GM12878 (cell line): Measurements from ENCODE around the gene NDST3. TPM values are rescaled to one million over a fixed set of nuclear protein-coding genes. Genes with fewer than 3 reads are reported as not detected.

Experiments used
- ATAC-seq: fragments of 200-7000 bp; cut with Tn5 transposase; 3 replicates; pipeline ENCODE4 v1.9.1; 2020; ENCODE audit warnings: mild to moderate bottlenecking, moderate library complexity
- BruUV-seq: library from RNA; stranded (reverse); fragments of 400-500 nt; replicated peaks from 2 replicates; lab custom pipeline; 2021; lab: Mats Ljungman, UMichigan
- CTCF ChIA-PET: fragments of 300-600 bp; sonication (Branson Sonifier 250); formaldehyde crosslinking; extraction: SDS; loops from one replicate; lab custom pipeline; 2021; ENCODE audit warnings: inconsistent platforms; lab: Yijun Ruan, JAX
- POLR2A ChIA-PET: fragments of 350-600 bp; formaldehyde crosslinking; extraction: SDS; loops from one replicate; lab custom pipeline; 2021; ENCODE audit warnings: inconsistent platforms; lab: Charles Lee
- RAD21 ChIA-PET: fragments of 300-600 bp; sonication (Branson Sonifier 250); formaldehyde crosslinking; loops from one replicate; lab custom pipeline; 2023; ENCODE audit warnings: antibody characterized with exemption; ENCODE audit not compliant: unreplicated experiment; lab: Charles Lee
- SMC1A ChIA-PET: fragments of 300-600 bp; sonication (Branson Sonifier 250); formaldehyde crosslinking; loops from one replicate; lab custom pipeline; 2023; ENCODE audit not compliant: unreplicated experiment, uncharacterized antibody; lab: Charles Lee
- DNase-seq: peaks from one replicate; pipeline ENCODE4 v3.0.0-alpha.2; 2011; ENCODE audit warnings: low read depth, low spot score
- FAIRE-seq: peaks from 3 replicates; lab custom pipeline; 2011; peaks lifted over from hg19 to GRCh38; lab: Jason Lieb, UNC
- H2AFZ ChIP-seq: 2 replicates; pipeline ENCODE4 v1.6.0; 2011; ENCODE audit warnings: low read depth, low read length, control low read depth; ENCODE audit not compliant: control insufficient read depth
- H3K27ac ChIP-seq: 2 replicates; pipeline ENCODE4 v1.5.1; 2011; ENCODE audit warnings: control low read depth; ENCODE audit not compliant: control insufficient read depth, insufficient read depth
- H3K27me3 ChIP-seq, 2 experiments: replicated peaks in 1 of 2; 2 replicates each; pipeline versions ENCODE4 v1.6.0 to v1.6.1; 2011; ENCODE audit warnings: low read length in 1 of 2; ENCODE audit not compliant: control insufficient read depth in 2 of 2, insufficient read depth in 2 of 2
- H3K36me3 ChIP-seq, 2 experiments: 2 replicates each; pipeline ENCODE4 v1.5.1; 2011; ENCODE audit warnings: low read length in 1 of 2; ENCODE audit not compliant: control insufficient read depth in 2 of 2, insufficient read depth in 2 of 2
- H3K4me1 ChIP-seq: 2 replicates; pipeline ENCODE4 v1.6.1; 2011; ENCODE audit warnings: mild to moderate bottlenecking, low read length, moderate library complexity, mixed read lengths; ENCODE audit not compliant: control insufficient read depth, insufficient read depth
- H3K4me2 ChIP-seq: 2 replicates; pipeline ENCODE4 v1.6.0; 2011; ENCODE audit warnings: control low read depth; ENCODE audit not compliant: control insufficient read depth, insufficient read depth
- H3K4me3 ChIP-seq: fragments of 200-600 bp; sonication (generic); 2 replicates; pipeline ENCODE4 v1.5.1; 2016
- H3K79me2 ChIP-seq: 2 replicates; pipeline ENCODE4 v1.6.0; 2011; ENCODE audit warnings: low read length; ENCODE audit not compliant: control insufficient read depth, insufficient read depth
- H3K9ac ChIP-seq: 2 replicates; pipeline ENCODE4 v1.8.0; 2011; ENCODE audit warnings: low read length, control low read depth, mixed read lengths; ENCODE audit not compliant: control insufficient read depth, insufficient read depth
- H3K9me3 ChIP-seq: replicated peaks from 3 replicates; pipeline ENCODE4 v1.5.1; 2011; ENCODE audit warnings: mild to moderate bottlenecking, low read length; ENCODE audit not compliant: control insufficient read depth, insufficient read depth
- H4K20me1 ChIP-seq: 2 replicates; pipeline ENCODE4 v1.6.0; 2011; ENCODE audit not compliant: control insufficient read depth, insufficient read depth
- ATF2 ChIP-seq: IDR thresholded peaks from 2 replicates; pipeline ENCODE4 v1.6.1; 2012; ENCODE audit warnings: low read length, inconsistent platforms
- DPF2 ChIP-seq: fragments of 450-650 bp; IDR thresholded peaks from 2 replicates; pipeline ENCODE4 v1.6.1; 2017; ENCODE audit warnings: mild to moderate bottlenecking
- ESRRA ChIP-seq: IDR thresholded peaks from 2 replicates; pipeline ENCODE4 v1.6.1; 2012; ENCODE audit warnings: mild to moderate bottlenecking, low read length, improper control_type of control experiment
- FOXM1 ChIP-seq: IDR thresholded peaks from 2 replicates; pipeline ENCODE4 v1.6.1; 2012; ENCODE audit warnings: low read depth, mild to moderate bottlenecking, inconsistent platforms, low read length, moderate library complexity
- MTA3 ChIP-seq: IDR thresholded peaks from 2 replicates; pipeline ENCODE4 v1.6.1; 2012; ENCODE audit warnings: low read length, inconsistent platforms, borderline replicate concordance
- PML ChIP-seq: IDR thresholded peaks from 2 replicates; pipeline ENCODE4 v1.6.1; 2012; ENCODE audit warnings: low read length, inconsistent platforms
- POLR2AphosphoS2 ChIP-seq: IDR thresholded peaks from 2 replicates; pipeline ENCODE4 v1.6.1; 2011; ENCODE audit warnings: low read depth, mild to moderate bottlenecking, low read length, improper control_type of control experiment, moderate library complexity
- POLR2AphosphoS5 ChIP-seq: IDR thresholded peaks from 2 replicates; pipeline ENCODE4 v1.6.1; 2011; ENCODE audit warnings: mild to moderate bottlenecking, low read length, inconsistent platforms
- SMAD5 ChIP-seq: IDR thresholded peaks from 2 replicates; pipeline ENCODE4 v1.6.1; 2016; ENCODE audit warnings: antibody characterized with exemption, low read depth
- ZBED1 ChIP-seq: IDR thresholded peaks from 2 replicates; pipeline ENCODE4 v1.6.1; 2016; ENCODE audit warnings: borderline replicate concordance
- ZNF274 ChIP-seq: IDR thresholded peaks from one replicate; pipeline ENCODE4 v1.8.0; 2011; ENCODE audit not compliant: insufficient read length, insufficient read depth
- WGBS: methylation state at CpG from one replicate; pipeline ENCODE4 v1.1.6; 2016; ENCODE audit warnings: low lambda C conversion rate; ENCODE audit not compliant: insufficient replicate concordance, insufficient coverage; ENCODE audit errors: missing lambda C conversion rate; 5-methylcytosine and 5-hydroxymethylcytosine counted together
- in situ Hi-C: fragments of 300-500 bp; cut with MboI; formaldehyde crosslinking; loops from 9 replicates; pipeline ENCODE4 v1.14.3; 2018; ENCODE audit warnings: mixed read lengths
- intact Hi-C: fragments of 100-400 bp; cut with micrococcal nuclease; formaldehyde crosslinking; loops from one replicate; pipeline ENCODE4 v1.14.2; 2022; ENCODE audit not compliant: unreplicated experiment
- polyA plus RNA-seq, 11 experiments: library from polyadenylated mRNA; depleted of rRNA in 4 of 11; unstranded in 6 of 11; stranded (reverse) in 5 of 11; fragments of >200 nt; fragmentation: Nextera tagmentation in 4 of 11; fragmentation: Illumina TruSeq in 1 of 11; extraction: Ambion mirVana in 4 of 11; extraction: Trizol in 1 of 11; gene quantifications; 1 replicate in 1 of 11; 2 replicates in 10 of 11; pipeline versions ENCODE4 v1.2.1 to v1.2.3, GENCODE V29; 2011 to 2016; ENCODE audit warnings: inconsistent platforms in 2 of 11, missing spikeins in 2 of 11, low read depth in 1 of 11
- total RNA-seq, 4 experiments: library from RNA; depleted of rRNA in 3 of 4; stranded (reverse); fragments of >200 nt in 3 of 4; fragmentation: Illumina TruSeq in 1 of 4; extraction: Trizol in 1 of 4; gene quantifications; 2 replicates each; pipeline versions ENCODE4 v1.2.1 to v1.2.3, GENCODE V29; 2013 to 2021

Gene NDST3
- total and polyA plus RNA-seq, 10 of the 15 experiments (the other 5 are each of a cell fraction or from before 2014, with no cell fraction given) = 0.03 TPM; not detected in 8

GRCh38 chr4:118281611-118282442 lies 247.5 kb downstream of the NDST3 start:
- 21% methylated on average over 9 of the region's 9 CpGs for WGBS
- CTCF ChIA-PET = interaction anchor here (0.7 to 2.4 kb wide), 3 partner anchors 11 to 72 kb away, joined by 3 to 10 read pairs (median 4); partner anchors contain the start of gene PRSS12
- Histone ChIP-seq H4K20me1 (no peaks in the 10 kb centered on the region), H3K4me2 (peak overlapping the region; percentile 85), H3K9ac (no peak overlapping the region), H3K36me3 (peaks cover 0 to 5% of the 10 kb centered on the region in 2 experiments; a peak in 2 of 4 replicates), H3K4me3 (peak overlapping the region; percentile 6; the same call in 1 of the 2 replicates), H3K27ac (peak overlapping the region; percentile 33; the same call in 1 of the 2 replicates), H2AFZ (no peak overlapping the region), H3K27me3 (no peaks in the 10 kb centered on the region), H3K79me2 (peaks cover 27% of the 10 kb centered on the region), H3K9me3 (no peaks in the 10 kb centered on the region), H3K4me1 (peaks cover 13% of the 10 kb centered on the region; the same call in 1 of the 2 replicates)
- SMC1A ChIA-PET = interaction anchor here (1.2 to 1.4 kb wide), 2 partner anchors 71 to 403 kb away, joined by 3 read pairs; partner anchors contain the start of genes METTL14 and PRSS12
- BruUV-seq = no TSS peak
- RAD21 ChIA-PET = interaction anchor here (0.6 kb wide), 1 partner anchor 456 kb away, joined by 4 read pairs; no protein-coding TSS in a partner anchor
- DNase-seq = no peak
- FAIRE-seq = no peak
- POLR2A ChIA-PET = interaction anchor here (0.5 kb wide), 1 partner anchor 401 kb away, joined by 4 read pairs; no protein-coding TSS in a partner anchor
- no peak for TF ChIP-seq ZNF274
- peak; percentile 50; the same call in 1 of the 2 replicates for TF ChIP-seq POLR2AphosphoS5
- TF ChIP-seq POLR2AphosphoS2 = 0 out of 2 replicates have a peak, but pooled peaks have one; percentile 11
- peak; percentile 53; the same call in 1 of the 2 replicates for TF ChIP-seq PML
- TF ChIP-seq FOXM1 = 0 out of 2 replicates have a peak, but pooled peaks have one; percentile 24
- TF ChIP-seq ESRRA = no peak
- TF ChIP-seq DPF2 = no peak
- TF ChIP-seq ATF2 = peak; percentile 8; the same call in 1 of the 2 replicates
- TF ChIP-seq MTA3 = peak; percentile 76; the same call in 1 of the 2 replicates
- TF ChIP-seq SMAD5 = 0 out of 2 replicates have a peak, but pooled peaks have one; percentile 43
- TF ChIP-seq ZBED1 = 0 out of 2 replicates have a peak, but pooled peaks have one; percentile 55
- ATAC-seq = no peak
- intact Hi-C loops (loop anchor here (2.0 to 10.0 kb wide), 2 partner anchors 71 to 133 kb away; partner anchors contain the start of gene PRSS12), in situ Hi-C loops (loop anchor here (10.0 kb wide), 2 partner anchors 303 to 403 kb away; partner anchors contain the start of gene METTL14)
